Endothelial cell of umbilical vein (primary cell): Measurements from ENCODE around the gene NAXD.

Experiments used
- EZH2 ChIP-seq: IDR thresholded peaks from 2 replicates; pipeline ENCODE4 v1.6.1; 2012; ENCODE audit warnings: borderline replicate concordance, low read depth, mild to moderate bottlenecking, moderate library complexity, low read length, inconsistent platforms; ENCODE audit not compliant: severe bottlenecking
- POLR2A ChIP-seq: IDR thresholded peaks from 2 replicates; pipeline ENCODE4 v1.6.1; 2012; ENCODE audit warnings: low read depth, mild to moderate bottlenecking, control low read depth, low read length
- TF ChIP-seq, protein P1 (sequence below), 2 donors: IDR thresholded peaks; 1 replicate in 1 of 2; 2 replicates in 1 of 2; pipeline ENCODE4 v1.5.1; 2011; ENCODE audit warnings: low read length in 2 of 2, mild to moderate bottlenecking in 2 of 2, moderate library complexity in 2 of 2, control low read depth in 1 of 2, inconsistent platforms in 1 of 2, low read depth in 1 of 2; ENCODE audit not compliant: insufficient read depth in 1 of 2; ENCODE audit errors: extremely low read depth in 1 of 2

DNA sequence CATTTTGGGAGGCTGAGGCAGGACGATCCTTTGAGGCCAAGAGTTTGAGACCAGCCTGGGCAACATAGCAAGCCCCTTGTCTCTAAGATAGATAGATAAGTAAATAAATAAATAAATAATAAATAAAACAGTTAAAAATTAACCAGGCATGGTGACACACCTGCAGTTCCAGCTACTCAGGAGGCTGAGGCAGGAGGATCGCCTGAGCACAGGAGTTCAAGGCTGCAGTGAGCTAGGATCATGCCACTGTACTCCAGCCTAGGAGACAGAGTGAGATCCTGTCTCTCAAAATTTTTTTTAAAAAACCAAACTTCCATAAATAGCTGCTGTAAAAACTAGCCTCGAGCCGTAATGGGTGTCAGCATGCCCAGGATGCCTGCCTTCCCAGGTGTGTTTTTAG is 14.4 kb upstream of the NAXD start:
- TF ChIP-seq, protein P1, sequence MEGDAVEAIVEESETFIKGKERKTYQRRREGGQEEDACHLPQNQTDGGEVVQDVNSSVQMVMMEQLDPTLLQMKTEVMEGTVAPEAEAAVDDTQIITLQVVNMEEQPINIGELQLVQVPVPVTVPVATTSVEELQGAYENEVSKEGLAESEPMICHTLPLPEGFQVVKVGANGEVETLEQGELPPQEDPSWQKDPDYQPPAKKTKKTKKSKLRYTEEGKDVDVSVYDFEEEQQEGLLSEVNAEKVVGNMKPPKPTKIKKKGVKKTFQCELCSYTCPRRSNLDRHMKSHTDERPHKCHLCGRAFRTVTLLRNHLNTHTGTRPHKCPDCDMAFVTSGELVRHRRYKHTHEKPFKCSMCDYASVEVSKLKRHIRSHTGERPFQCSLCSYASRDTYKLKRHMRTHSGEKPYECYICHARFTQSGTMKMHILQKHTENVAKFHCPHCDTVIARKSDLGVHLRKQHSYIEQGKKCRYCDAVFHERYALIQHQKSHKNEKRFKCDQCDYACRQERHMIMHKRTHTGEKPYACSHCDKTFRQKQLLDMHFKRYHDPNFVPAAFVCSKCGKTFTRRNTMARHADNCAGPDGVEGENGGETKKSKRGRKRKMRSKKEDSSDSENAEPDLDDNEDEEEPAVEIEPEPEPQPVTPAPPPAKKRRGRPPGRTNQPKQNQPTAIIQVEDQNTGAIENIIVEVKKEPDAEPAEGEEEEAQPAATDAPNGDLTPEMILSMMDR (IDR thresholded peaks at IDR 0.05; ENCODE audit: extremely low read depth in 1 of 2, insufficient read depth in 1 of 2, low read depth in 1 of 2, low read length in 2 of 2), result no peak
- TF ChIP-seq EZH2 (no peak), POLR2A (no peak)
